ENCODE measurements around the gene PI4KB.

- TF ChIP-seq, protein P1, sequence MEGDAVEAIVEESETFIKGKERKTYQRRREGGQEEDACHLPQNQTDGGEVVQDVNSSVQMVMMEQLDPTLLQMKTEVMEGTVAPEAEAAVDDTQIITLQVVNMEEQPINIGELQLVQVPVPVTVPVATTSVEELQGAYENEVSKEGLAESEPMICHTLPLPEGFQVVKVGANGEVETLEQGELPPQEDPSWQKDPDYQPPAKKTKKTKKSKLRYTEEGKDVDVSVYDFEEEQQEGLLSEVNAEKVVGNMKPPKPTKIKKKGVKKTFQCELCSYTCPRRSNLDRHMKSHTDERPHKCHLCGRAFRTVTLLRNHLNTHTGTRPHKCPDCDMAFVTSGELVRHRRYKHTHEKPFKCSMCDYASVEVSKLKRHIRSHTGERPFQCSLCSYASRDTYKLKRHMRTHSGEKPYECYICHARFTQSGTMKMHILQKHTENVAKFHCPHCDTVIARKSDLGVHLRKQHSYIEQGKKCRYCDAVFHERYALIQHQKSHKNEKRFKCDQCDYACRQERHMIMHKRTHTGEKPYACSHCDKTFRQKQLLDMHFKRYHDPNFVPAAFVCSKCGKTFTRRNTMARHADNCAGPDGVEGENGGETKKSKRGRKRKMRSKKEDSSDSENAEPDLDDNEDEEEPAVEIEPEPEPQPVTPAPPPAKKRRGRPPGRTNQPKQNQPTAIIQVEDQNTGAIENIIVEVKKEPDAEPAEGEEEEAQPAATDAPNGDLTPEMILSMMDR (conservative IDR thresholded peaks at IDR 0.05), result no peak
- peak; percentile 9; the same call in 1 of the 2 replicates for TF ChIP-seq ZFX (IDR thresholded peaks at IDR 0.05)
Observed at GRCh38 chr1:151327903-151328674, 873 bp upstream of the PI4KB start.
